Ishikawa (cell line): ENCODE measurements around the gene ATP2B2.

ENCODE experiments used
- CREB1 ChIP-seq: IDR thresholded peaks from 2 replicates; pipeline ENCODE4 v1.6.1; 2012; ENCODE audit warnings: low read depth
- EGR1 ChIP-seq: IDR thresholded peaks from 2 replicates; pipeline ENCODE4 v1.6.1; 2012
- EP300 ChIP-seq: IDR thresholded peaks from 2 replicates; pipeline ENCODE4 v1.6.1; 2012; ENCODE audit warnings: borderline replicate concordance
- MAX ChIP-seq: IDR thresholded peaks from 2 replicates; pipeline ENCODE4 v1.6.1; 2012
- RAD21 ChIP-seq: IDR thresholded peaks from 2 replicates; pipeline ENCODE4 v1.6.1; 2012; ENCODE audit warnings: low read depth
- TAF1 ChIP-seq: IDR thresholded peaks from 2 replicates; pipeline ENCODE4 v1.6.1; 2012; ENCODE audit warnings: low read depth, mild to moderate bottlenecking
- YY1 ChIP-seq: IDR thresholded peaks from 2 replicates; pipeline ENCODE4 v1.6.1; 2012; ENCODE audit warnings: low read depth
- ZBTB7A ChIP-seq: IDR thresholded peaks from 2 replicates; pipeline ENCODE4 v1.6.1; 2012; ENCODE audit warnings: low read depth
- TF ChIP-seq, protein P1 (sequence below): IDR thresholded peaks from 2 replicates; pipeline ENCODE4 v1.6.1; 2012; ENCODE audit warnings: low read depth, mild to moderate bottlenecking

DNA sequence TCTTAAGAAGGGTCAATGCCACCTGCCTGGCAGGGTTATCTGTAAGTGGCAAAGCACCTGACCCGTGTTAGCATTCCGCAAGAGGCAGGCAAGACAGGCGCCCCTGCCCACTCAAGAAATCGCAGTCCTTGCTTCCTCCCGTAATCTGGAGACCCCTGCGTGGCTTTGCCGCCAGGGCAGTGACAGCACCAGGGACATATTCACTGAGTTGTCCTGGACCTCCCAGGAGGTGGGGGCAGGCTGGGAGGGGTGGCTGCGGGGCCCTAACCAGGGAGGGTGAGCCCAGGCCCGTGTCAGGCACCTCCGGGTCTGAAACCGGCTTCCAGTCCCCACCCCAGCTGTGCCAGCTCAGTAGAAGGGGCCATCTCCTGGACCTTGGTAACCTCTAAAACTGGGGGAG is 168.6 kb downstream of the ATP2B2 start:
- no peak for TF ChIP-seq RAD21
- no peak for TF ChIP-seq TAF1
- no peak for TF ChIP-seq MAX
- TF ChIP-seq, protein P1, sequence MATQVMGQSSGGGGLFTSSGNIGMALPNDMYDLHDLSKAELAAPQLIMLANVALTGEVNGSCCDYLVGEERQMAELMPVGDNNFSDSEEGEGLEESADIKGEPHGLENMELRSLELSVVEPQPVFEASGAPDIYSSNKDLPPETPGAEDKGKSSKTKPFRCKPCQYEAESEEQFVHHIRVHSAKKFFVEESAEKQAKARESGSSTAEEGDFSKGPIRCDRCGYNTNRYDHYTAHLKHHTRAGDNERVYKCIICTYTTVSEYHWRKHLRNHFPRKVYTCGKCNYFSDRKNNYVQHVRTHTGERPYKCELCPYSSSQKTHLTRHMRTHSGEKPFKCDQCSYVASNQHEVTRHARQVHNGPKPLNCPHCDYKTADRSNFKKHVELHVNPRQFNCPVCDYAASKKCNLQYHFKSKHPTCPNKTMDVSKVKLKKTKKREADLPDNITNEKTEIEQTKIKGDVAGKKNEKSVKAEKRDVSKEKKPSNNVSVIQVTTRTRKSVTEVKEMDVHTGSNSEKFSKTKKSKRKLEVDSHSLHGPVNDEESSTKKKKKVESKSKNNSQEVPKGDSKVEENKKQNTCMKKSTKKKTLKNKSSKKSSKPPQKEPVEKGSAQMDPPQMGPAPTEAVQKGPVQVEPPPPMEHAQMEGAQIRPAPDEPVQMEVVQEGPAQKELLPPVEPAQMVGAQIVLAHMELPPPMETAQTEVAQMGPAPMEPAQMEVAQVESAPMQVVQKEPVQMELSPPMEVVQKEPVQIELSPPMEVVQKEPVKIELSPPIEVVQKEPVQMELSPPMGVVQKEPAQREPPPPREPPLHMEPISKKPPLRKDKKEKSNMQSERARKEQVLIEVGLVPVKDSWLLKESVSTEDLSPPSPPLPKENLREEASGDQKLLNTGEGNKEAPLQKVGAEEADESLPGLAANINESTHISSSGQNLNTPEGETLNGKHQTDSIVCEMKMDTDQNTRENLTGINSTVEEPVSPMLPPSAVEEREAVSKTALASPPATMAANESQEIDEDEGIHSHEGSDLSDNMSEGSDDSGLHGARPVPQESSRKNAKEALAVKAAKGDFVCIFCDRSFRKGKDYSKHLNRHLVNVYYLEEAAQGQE, result no peak
- no peak for TF ChIP-seq ZBTB7A
- TF ChIP-seq YY1, result no peak
- TF ChIP-seq EP300, result no peak
- no peak for TF ChIP-seq CREB1
- no peak for TF ChIP-seq EGR1
